Measurements from ENCODE around the gene FAP.

The FAP gene, protein sequence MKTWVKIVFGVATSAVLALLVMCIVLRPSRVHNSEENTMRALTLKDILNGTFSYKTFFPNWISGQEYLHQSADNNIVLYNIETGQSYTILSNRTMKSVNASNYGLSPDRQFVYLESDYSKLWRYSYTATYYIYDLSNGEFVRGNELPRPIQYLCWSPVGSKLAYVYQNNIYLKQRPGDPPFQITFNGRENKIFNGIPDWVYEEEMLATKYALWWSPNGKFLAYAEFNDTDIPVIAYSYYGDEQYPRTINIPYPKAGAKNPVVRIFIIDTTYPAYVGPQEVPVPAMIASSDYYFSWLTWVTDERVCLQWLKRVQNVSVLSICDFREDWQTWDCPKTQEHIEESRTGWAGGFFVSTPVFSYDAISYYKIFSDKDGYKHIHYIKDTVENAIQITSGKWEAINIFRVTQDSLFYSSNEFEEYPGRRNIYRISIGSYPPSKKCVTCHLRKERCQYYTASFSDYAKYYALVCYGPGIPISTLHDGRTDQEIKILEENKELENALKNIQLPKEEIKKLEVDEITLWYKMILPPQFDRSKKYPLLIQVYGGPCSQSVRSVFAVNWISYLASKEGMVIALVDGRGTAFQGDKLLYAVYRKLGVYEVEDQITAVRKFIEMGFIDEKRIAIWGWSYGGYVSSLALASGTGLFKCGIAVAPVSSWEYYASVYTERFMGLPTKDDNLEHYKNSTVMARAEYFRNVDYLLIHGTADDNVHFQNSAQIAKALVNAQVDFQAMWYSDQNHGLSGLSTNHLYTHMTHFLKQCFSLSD

DNA sequence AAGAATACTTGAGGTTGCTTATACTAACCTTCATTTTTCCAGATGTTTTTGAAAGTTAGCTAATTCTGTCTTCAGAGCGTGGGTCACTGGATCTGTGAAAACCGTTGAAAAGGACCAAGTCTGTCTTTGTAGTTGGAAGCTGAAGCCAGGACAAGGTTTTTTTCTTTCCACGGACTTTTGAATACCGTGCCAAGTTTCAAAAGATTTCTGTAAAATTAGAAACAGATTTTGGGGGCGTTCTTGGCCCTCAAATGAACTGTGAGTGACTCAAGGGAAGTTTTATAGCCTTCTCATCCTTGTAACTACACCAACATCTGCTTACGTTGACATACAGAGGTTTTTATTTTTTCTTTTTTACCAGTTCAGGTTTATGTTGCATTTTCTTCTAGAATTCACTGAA is at the start of gene FAP:
Gene FAP, minus strand, starts transcription at position 152 of the 400 bp plus-strand sequence. Its CDS starts 118 bp downstream, at position 34.
- DNase-seq (ENCODE audit: low read depth in 3 of 3, low spot score in 1 of 3), result no peak

DNA sequence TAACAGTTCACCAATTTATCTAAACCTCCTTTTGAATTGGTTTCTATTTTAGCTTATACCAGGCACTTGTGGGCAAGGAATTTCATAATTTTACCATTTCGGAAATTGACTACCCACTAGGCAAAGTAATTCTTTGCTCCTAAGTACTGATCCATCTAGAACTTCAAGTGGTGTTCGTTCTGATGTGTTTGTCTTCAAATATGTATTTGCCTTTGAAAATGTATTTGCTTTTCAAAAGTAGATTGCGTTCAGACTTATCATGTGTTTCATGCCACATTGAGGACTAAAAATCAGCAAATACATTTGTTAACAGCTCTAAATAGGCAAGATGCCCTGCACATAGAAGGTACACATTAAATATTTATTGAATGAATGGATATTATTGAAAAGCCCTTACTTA is 48.5 kb upstream of the FAP start:
- DNase-seq (ENCODE audit: low read depth in 3 of 3, low spot score in 1 of 3), result no peak

DNA sequence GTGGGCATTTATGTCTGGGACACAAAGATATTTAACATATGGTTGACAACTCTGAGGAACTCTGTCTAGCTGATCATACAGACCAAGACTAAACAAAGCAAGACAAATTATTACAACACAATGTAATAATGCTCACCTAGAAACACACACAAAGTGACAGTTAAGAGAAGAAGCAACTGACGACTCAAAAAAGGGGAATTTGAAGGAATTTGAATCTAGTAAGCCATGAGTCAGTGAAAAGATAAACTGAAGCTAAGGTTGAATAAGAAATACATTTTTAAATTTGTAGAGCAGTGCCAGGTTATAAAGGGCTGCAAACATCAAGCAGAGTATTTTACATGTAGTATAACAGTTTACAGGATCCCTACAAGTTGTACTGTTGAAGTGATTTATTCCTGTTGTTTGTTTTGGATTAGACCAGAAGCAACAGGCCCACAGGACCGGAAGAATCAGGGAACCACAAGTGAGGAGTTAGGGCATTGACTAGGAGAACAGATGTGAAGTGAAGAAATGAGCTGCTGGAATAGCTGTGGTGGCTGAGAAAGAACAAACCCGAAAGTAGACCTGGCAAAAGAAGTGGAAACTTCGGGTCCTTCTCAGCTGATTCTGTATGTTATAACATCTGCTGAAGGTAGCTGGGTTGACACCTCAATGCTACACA is 39.6 kb upstream of the FAP start:
- no peak for DNase-seq (ENCODE audit: low read depth in 3 of 3, low spot score in 1 of 3)

DNA sequence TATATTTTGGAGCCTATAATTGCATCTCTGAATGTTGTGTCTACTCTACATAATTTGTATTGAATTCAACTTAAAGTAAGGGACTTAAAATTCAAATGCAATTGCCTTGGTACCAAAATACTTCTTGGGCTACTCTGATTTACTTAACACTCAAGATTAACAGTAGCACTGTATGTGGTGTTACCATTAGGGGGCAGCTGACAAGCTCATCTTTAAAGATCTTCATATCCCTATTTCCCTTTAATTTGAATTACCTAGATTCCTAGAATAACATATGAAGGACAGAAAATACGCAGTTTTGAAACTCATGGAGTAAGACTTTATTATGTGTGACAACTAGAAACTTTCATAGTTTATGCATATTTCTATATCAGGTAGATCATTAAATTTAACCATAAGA is 37.4 kb upstream of the FAP start:
- DNase-seq (ENCODE audit: low read depth in 3 of 3, low spot score in 1 of 3), result no peak

DNA sequence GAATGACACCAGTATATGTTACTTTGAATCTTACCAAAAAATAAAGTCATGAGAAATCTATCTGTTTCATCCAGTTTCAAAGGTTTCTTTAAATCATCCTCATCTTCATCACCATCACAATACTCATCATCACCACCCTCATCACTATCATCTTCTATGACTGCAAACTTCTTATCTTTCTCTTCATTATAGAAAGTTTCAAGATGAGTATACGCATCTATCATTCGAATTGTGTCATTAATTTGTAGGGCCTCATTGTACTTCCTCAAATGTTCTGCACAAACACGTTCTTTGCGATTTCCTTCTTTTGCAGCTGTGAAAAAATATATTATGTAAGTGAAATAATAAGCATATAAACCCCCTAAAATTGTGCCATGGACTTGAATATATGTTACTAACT is 34.1 kb upstream of the FAP start:
- no peak for DNase-seq (ENCODE audit: low read depth in 3 of 3, low spot score in 1 of 3)

DNA sequence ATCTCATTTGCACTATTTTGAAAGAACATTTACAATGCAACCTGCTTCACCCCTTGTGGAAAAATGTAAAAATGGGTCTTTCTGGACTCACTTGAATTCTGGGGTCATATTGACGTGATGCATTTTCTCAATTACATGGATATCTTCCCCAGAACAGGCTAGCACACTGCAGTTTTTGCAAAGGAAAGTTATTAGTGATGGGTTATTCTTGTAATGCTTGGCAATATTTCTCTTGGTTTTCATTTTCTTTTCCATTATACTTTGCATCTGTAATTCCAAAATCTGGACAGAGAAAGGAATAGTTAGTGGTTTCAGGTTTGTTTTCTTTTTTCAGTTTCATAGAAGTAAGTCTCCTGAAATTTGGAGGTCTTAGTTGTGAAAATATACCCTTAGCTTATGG is 24.8 kb upstream of the FAP start:
- DNase-seq (ENCODE audit: low read depth in 3 of 3, low spot score in 1 of 3), result no peak

DNA sequence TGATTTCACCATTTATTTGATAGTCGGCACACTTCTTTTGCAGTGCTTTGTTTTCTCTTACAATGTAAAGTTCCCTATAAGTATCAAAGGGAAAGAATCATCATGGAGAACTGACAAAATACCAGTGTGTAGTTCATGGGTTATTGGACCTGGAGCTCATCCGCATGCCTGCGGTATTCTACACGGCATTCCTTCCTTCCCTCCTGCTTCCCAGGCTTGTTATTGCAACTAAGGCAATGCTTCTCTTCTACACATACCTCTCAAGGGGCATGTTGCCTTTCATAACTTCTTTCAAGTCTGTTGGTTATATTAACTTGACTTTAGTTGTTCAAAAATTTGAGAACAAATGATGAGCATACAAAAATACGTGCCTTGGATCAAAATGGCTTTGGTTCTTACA is 24.3 kb upstream of the FAP start:
- no peak for DNase-seq (ENCODE audit: low read depth in 3 of 3, low spot score in 1 of 3)

DNA sequence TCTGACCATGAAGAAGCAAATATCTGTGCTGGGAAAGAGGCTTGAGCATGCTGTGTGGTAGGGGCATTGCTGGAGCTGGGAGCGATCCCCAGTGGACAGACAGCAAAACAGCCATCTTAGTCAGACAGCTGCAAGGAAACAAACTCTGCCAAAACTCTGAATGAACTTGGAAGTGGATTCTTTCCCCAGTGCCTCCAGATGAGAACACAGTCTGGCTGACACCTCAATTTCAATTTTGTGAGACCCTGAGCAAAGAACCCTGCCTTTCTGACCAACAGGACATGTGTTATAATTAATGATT is 23.2 kb upstream of the FAP start:
- no peak for DNase-seq (ENCODE audit: low read depth in 3 of 3, low spot score in 1 of 3)

DNA sequence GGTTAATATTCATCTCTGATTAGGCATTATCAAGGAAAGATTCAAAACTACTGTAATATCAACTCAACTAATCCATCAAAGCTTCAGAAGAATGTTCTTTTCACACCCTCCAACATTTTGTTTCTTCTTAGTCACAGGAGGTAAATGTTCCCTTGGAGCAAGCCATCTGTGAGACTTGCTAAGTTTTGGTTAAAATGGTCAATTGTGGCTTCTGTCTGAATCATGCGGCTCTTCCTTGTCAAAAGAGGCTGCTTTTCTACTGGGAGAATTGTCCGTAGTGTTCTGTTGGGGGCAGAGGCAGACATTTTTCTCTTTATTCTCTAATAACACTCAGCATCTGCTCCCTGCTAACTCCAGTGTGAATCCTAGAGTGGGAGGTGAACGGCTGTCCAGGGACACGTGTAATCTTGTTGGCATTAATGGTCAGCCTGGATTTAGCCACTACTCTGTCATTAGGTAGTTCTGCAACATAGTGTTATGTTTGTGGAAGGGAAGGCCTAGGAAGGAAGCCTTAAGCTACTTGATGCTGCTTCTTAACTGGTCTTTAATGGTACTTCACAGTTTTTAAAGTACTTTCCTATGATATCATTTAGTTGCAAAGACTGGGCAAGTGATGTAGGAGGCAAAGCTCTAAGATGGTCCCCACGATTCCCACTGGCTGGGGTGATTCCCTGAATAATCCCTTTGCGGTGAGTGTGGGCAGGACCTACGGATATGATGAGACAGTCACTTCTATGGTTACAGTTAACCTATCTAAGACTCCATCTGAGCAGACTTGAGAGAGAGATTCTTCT is 22.6 kb upstream of the FAP start:
- no peak for DNase-seq (ENCODE audit: low read depth in 3 of 3, low spot score in 1 of 3)

DNA sequence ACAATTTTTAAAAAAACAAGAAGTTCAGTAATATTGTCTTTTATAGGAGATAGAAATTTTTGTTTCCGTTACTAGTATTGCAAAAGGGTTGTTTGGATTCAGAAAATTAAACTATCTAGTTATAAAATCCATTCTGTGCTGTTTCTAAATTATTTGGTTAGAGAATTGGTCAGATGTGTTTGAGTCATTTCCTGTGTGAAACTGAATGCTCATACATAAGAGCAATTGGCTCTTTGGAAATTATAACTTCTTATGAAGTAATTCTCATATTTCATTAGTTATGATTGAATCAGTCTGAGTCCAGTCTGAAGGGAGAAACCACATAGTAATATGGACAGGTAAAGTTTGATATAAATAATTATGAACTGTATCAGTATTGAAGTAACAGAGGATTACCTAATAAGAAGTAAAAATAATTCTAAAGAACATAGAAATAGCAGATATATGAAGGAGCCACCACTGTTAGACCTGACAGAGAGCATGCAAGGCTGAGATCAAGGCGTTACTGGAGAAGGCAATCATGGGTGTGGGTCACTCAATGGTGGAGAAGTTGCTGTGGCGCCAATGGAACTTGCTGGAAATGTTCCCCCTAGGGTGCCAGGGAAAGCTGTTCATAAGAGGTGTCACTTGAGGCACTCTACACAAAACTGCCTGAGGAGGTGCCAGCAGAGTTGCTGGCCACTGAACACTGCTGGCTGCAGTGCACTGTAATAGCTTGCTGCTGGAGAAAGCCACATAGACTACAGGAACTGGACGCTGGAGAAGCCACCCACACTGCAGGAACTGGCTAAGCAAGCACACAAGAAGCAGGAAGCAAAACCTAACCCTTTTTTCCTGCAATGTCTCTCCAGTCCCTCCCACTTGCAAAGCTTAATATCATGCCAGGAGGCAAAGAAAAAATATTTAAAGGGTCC is 18.0 kb upstream of the FAP start:
- no peak for DNase-seq (ENCODE audit: low read depth in 3 of 3, low spot score in 1 of 3)

DNA sequence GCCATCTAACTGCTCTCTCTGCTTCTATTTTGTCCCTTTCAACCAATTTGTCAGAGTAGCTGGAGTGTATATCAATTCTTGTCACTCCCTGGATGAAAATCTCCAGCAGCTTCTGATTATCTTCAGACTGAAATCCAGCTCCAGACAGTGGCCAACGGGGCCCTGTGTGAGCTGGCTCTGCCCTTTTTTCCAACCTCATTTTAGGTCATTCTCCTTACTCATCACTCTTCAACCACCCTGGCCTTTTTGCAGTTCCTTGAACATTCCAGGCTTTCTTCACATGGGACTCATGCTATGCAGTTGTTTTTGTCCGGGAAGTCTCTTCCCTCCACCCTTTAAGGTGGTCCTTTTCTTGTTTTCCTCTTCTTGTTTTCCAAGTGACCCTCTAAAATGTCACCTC is 15.4 kb upstream of the FAP start:
- no peak for DNase-seq (ENCODE audit: low read depth in 3 of 3, low spot score in 1 of 3)

DNA sequence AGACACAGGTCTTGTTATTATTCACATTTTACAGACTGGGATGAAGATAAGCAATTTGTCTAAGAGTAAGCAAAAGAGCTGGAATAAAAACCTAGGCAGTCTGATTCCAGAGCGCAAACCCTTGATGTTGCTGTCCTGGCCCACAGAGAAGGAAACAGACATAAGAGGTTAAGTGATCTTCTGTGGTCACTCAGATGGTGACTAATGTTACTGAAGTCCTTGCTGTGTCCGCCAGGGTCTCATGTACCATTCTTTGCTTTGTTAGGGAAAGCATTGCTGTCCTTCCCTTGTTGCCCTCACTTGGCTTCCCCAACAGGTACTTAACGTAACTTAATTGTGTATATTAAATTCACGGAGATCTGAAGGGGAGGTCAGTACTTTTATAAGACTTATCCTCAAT is 14.9 kb upstream of the FAP start:
- no peak for DNase-seq (ENCODE audit: low read depth in 3 of 3, low spot score in 1 of 3)

DNA sequence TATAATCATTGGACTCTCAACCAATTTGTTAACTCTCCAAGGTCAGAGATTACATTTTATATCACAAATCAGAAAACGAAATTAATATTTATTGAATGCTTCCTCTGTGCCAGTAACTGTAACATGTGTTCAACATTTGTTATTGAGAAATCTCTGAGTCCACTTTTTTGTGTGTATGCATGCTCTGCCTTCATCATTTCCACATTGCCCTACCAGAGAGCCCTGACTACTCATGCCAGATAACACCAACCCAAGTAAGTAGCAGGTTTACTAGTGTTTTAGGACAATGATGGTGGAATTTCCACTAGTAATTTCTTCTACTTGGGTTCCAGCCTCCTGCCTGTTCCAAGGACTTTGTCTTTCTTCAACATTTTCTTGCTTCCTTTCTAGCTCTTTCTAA is 14.2 kb upstream of the FAP start:
- no peak for DNase-seq (ENCODE audit: low read depth in 3 of 3, low spot score in 1 of 3)

DNA sequence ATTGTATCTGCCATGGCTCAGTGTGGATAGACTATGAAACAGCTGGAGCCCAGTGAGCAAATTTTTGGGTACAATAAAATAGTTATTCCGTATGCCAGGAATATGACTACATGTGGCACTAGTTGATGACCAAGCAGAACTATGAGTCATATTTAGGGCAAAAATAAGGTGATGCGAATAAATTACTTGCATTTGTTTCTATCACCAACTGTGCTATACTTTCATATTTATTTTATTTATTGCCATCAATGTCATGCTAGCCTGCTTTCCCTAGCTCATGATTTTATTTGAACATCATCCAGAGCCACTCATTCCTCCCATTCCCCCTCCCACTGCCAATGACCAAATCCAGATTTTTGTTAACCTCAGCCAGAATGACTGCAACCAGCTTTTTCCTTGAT is 13.3 kb upstream of the FAP start:
- DNase-seq (ENCODE audit: low read depth in 3 of 3, low spot score in 1 of 3), result no peak

DNA sequence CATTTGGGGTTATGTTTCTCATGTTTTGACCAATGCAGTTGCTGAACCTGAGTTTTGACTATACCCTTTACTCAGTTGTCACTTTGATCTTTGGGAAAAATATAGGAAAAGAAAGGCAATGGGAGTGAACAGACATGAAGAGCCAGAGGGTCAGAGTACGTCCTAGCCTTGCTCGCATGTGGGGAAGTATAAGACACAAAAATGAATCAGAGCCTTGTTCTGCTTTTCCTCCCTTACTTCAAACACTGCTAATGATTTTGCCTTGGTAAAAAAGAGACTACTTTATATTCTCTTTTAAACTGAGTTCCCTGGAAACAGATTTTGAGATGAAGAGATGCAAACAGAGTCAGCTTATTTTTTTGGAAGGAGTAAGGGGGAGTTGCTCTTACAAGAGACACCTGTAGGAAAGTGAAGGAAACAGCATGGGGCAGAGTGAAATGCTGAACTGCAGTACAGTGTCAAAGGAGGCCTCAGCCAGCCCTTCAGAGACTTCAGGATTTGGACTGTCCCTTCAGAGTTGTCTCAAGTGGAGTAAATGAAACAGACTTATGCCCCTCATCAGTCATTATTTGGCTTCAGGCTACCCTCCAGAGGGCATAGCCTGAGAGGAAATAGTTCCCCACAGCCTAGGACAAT is 11.1 kb upstream of the FAP start:
- no peak for DNase-seq (ENCODE audit: low read depth in 3 of 3, low spot score in 1 of 3)

DNA sequence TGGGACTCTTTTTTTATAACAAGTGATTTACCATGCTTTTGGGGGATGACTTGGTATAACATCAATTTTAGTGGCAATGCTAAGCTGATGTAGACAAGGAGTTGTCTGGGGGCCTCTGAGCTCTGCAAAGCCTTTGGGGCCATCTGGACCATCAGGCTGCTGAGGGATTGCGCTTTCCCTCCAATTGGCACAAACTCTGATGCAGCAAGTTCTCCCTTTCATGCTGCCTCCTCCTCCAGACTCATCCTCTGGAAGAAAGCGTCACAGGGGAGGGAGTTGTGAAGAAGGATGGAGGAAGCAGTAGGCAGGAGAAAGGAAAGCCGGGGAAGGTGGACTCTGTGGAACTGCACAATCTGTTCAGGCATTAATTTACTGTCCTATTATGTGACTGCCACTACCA is 10.2 kb upstream of the FAP start:
- DNase-seq (ENCODE audit: low read depth in 3 of 3, low spot score in 1 of 3), result no peak

DNA sequence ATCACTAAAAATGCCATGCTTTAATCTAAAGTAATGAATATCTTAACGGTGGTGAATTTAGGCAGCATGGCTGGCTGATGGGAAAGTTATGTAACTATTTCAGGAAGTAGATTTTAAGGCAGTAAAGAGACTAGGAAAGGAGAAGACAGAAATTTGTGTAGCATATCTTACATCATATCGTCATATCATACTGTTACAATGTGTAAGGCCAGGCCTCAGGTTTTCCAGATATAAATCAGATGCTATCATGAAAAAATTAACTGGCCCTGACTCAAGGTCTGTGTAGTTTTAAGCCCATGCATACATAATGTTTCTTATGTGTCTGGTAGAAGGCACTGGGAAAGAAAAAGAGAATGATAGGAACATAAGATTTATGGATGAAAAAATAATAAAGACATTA is 8.9 kb upstream of the FAP start:
- no peak for DNase-seq (ENCODE audit: low read depth in 3 of 3, low spot score in 1 of 3)

DNA sequence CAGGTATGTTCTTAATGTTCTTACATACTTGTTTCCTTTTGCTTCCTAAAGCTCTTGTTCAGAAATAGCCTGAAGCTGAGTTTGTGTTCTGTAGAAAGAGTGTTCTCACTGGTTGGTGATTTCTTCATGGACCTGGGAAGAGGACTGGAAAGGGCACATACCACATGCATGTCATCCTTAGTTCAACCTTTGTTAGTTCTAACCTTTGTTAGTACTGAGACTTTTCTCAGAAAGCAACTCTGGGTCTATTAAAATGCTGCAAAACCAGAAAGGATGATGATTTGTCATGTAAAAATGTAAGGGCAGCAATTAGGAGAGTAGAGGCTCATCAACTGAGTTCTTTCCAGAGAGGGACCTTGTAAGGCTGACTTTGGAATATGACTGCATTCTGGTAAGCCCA is 2.5 kb upstream of the FAP start:
- no peak for DNase-seq (ENCODE audit: low read depth in 3 of 3, low spot score in 1 of 3)

DNA sequence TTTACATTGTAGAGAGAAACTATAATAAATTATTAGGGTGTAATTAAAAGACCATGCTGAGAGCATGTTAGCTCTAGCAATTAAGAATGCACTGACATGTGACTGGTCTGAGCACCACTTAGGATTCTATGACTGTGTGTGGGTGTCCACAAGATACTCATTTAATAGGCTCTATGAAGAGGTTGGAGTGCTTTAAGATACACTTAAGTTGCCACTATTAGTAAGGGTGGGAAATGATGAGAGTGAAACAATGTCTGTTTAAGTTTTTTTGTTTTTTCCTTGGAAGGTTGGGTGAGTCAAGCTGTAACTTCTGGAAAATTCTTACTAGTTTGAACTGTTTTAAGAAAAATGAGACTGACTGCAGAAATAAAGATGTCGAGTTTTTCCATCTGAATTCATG is 1.8 kb upstream of the FAP start:
- no peak for DNase-seq (ENCODE audit: low read depth in 3 of 3, low spot score in 1 of 3)

DNA sequence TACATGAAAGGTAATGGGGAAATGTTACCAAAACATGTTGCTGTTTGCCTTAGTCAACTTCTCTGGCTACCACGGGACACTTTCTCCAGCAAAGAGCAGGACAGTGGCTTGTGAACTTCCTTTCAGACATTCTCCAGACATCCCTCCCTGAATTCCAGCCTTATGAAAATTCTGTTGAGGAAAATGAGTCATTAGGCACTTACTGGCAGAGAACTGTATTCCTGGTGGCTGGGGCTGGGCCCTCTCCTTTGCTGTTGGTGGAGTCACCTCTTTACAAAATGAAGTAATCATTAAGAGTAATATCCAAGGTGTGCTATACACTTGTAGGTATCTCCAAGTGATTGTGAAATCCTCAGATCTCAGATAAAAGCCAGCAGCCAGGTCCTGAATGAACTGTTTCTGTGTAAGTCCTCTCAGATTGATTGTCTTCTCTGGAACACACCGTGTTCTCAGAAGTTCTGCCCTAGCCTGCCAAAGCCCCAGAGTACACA is 1.3 kb upstream of the FAP start:
- DNase-seq (ENCODE audit: low read depth in 3 of 3, low spot score in 1 of 3), result no peak

Data from stimulated activated CD4-positive, alpha-beta T cell treated with anti-CD3 and anti-CD28 coated beads, TNF-alpha, amount 100 ng/mL, for 1 hour (primary cell).